Activated CD4-positive, alpha-beta T cell treated with anti-CD3 and anti-CD28 coated beads for 4 hours (primary cell): Measurements from ENCODE around the gene ATP5F1B.
"Not testable (repeated sequence)": the region's sequence is repeated elsewhere in the genome, so short reads cannot be mapped to it uniquely, and the experiment has no call there.

Source experiments
- DNase-seq, 2 donors: peaks; one replicate each; pipeline ENCODE4 v3.0.0-alpha.2; 2020

The ATP5F1B gene

DNA sequence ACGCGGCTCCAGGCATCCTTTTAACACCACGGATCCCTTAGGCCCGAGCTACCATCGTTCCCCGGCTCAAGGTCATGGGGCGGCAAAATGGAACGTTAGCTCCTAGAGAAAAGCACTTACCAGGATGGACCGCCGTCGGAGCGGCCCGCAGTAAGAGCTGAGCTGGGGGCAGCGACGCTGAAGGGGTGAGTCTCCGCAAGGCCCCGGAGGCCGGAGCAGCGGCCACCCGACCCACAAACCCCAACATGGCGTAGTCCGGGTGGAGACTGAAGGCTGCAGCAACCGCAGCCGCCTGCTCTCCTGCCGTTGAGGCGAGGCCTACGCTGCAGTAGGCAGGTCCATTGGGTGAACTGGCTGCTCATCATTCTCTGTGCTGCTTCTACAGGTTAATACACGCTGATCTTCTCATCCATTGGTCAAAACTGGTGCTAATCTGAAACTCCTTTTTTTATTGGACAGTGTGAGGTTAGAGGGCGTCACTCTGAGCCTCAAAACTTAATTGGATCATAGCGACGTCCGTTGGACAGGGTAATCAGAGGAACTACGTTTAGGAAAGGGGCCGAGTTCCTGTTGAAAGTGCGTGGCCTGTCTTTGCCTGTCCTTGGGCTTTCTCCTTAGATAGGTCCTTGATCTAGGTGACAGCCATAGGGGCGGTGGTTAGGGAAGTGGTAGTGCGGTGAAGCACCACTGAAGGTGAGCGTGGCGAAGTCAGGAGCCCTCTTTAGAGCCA is at the start of gene ATP5F1B:
Gene ATP5F1B (minus strand): TSS at position 268 of the 730 bp plus-strand sequence. CDS start 21 bp downstream, at position 247.
- DNase-seq, result peak; percentile 86 to 88

DNA sequence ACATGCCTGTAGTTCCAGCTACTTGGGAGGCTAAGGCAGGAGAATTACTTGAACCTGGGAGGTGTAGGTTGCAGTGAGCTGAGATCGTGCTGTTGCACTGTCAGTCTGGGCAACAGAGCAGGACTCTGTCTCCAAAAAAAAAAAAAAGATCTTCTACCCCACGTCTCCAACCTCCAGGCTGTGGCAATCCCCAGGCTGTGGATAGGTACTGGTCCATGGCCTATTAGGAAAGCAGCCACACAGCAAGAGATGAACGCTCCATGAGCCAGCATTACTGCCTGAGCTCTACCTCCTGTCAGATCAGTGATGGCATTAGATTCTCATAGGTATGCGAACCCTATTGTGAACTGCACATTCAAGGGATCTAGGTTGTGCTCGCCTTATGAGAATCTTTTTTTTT is 48.4 kb upstream of the ATP5F1B start:
- DNase-seq, result no peak

DNA sequence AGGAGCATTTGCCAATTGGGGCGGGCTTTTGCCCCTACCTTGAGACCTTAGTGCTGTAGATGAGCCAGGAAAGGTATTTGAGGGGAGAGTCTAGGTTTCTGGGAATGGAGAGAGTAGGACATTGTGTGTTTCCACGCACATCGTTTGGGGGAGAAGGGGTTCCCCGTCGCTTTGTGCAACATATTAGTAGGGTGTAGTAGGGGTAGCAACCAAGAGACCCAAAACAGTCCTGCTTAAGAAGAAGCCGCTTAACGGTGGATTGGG is 43.0 kb upstream of the ATP5F1B start:
- no peak for DNase-seq

DNA sequence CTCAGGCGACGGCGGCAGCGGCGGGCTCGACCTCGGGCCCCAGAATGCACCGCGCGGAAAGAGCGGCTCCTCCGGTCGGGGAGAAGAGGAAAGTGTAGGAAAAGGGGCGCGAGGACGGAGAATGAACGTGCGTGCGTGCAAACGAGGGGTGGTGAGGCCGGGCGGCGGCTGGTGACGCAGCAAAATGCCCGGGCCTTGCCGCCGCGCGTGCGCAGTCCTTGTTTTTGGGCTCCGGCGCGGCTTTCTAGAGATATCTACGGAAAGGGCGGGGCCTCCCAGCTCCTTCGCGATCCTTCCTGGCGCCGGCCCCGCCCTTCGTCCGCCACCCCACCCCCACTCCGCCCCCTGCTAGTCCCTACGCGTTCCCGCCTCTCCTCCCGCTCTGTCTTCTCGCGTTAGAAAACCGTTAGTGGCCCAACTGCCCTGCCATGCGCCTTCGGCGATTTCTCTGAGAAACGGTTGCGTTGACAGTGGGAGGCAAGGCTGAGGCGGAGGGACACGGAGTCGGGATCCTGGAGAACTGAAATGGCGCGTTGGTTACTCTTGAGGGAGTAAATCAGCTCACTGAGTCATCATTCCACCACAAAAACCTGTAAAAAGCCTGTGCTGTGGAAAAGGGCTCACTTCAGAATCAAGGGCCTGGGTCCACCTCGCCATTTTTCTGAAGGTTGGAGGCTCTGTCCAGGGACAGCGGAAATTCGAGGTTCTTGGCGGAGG is 42.5 kb upstream of the ATP5F1B start, which contains the start of gene PTGES3:
Gene PTGES3 (minus strand): TSS at position 156 of the 717 bp plus-strand sequence. CDS start 285 bp downstream, outside the sequence.
- peak; percentile 97 to 98 for DNase-seq

DNA sequence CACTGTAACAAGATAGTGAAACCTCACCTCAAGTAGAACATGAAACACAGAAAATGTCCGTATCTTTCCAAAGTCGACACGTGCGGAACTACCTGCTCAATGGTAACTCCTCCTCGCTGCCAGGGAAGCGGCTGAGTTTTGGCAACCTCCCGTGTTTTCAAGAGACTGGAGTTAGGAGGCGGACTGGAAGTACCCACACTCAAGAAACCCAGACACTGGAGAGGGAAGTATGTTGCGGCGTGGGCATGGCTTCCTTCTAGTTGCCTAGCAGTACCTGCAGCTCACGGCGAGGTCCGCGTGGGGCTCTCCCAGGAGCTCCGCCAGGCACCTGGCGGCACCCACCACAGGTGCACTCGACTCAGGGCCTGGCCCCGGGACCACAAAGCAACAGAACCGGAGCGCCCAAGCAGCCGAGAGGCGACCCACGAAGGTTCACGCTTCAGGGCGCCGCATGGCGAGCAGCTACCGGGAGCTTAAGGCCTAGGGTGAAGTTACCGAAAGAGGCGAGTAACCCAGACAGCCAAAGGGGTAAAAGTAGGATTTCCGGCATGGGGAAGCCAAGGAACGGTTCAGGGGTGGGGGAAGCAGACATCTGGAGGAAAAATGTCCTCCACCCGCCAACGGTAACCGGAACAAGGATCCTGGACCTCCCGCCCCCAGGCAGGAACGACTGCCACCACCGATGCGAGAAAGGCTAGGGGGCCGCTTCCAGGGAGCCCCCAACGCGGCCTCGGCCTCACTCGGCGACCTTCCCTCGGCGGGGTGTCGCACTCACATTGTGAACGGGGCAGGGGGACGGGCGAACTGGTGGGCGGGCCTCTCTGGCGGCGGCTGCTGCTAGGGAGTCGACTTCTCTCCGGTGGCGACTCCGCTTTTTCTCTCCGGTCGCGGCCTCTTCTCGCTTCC is 41.7 kb upstream of the ATP5F1B start:
- peak; percentile 54 to 67 for DNase-seq

- no peak for DNase-seq
Measured at GRCh38 chr12:56684745-56685359, 39.1 kb upstream of the ATP5F1B start.

DNA sequence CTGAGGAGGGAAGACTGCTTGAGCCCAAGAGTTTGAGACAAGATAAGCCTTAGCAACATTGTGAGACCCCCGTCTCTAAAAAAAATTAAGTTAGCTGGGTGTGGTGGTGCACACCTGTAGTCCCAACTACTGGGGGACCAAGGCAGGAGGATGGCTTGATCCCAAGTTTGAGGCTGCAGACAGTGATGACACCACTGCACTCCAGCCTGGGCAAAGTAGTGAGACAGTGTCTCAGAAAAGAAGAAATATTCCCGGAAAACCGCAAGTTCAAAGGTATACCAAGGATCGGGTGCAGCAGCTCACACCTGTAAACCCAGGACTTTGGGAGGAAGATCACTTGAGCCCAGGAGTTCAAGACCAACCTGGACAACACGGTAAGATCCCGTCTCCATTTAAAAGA is 36.5 kb upstream of the ATP5F1B start:
- no peak for DNase-seq

DNA sequence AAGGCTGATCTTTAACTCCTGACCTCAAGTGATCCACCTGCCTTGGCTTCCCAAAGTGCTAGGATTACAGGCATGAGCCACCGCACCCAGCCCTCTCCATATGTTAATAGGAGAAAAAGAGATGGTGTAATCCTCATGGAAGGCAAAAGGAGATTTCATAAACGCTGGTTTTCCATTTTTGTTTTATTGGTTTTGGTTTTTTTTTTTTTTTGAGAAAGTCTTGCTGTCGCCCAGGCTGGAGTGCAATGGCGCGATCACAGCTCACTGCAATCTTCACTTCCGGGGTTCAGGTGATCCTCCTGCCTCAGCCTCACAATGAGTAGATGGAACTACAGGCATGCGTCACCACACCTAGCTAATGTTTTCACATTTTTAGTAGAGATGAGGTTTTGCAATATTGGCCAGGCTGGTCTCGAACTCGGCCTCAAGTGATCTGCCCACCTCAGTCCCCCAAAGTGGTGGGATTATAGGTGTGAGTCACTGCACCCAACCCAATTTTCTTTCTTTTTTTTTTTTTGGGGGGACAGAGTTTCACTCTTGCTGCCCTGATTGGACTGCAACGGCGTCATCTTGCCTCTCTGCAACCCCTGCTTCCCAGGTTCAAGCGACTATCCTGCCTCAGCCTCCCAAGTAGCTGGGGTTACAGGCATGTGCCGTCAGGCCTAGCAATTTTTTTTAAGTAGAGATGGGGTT is 34.2 kb upstream of the ATP5F1B start:
- no peak for DNase-seq

GRCh38 chr12:56678852-56679251 is 33.1 kb upstream of the ATP5F1B start:
- no peak for DNase-seq

DNA sequence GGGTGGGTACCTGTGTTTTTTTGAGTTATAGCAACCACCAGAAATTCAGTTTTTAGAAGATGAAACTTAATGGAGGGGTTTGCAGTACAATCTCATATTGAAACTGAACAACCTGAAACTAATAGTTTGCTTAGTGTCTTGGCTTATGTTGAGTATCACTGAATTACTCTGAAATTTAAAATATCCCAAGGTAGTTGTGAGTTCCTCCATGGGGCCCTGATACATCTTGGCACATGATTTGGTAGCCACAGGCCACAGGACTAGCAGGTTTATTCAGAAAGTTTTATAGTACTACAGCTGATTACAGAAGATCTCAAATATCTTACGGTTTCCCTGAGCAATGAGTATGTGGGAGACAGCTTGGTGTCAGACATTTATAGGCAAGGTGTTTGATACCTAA is 31.9 kb upstream of the ATP5F1B start:
- DNase-seq, result no peak

GRCh38 chr12:56676851-56677580 is 31.2 kb upstream of the ATP5F1B start:
- DNase-seq, result no peak

DNA sequence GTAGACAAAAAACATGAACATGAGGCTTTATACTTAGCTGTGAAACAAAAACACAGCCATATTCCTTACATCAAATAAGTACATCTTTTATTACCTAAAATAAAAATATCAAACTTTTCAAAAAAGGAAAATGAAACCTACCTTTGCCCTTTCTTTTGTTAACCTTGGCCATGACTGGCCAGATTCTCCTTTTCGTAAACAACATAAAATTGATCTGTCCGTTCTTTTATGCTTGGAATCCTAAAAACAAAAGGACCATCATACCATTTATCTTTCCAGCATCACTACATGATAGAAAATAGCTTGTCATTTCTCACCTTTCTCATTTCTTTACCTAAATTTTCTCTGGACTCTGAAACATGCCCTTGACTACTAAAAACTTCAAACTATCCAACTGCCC is 25.8 kb upstream of the ATP5F1B start:
- DNase-seq, result no peak

GRCh38 chr12:56670836-56671235 is 25.1 kb upstream of the ATP5F1B start:
- DNase-seq, result no peak

DNA sequence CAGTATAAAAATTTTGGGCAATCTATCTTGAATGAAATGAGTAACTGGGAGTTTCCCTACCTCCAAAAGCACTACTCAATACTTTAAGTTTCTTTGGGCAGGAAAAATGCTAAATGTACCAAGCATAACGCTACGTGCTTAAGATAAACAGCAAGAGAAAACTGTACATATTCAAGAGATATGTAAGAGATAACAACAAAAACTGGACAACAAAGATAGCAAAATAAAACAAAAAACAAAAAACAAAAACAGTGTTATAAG is 22.3 kb upstream of the ATP5F1B start:
- DNase-seq, result no peak

DNA sequence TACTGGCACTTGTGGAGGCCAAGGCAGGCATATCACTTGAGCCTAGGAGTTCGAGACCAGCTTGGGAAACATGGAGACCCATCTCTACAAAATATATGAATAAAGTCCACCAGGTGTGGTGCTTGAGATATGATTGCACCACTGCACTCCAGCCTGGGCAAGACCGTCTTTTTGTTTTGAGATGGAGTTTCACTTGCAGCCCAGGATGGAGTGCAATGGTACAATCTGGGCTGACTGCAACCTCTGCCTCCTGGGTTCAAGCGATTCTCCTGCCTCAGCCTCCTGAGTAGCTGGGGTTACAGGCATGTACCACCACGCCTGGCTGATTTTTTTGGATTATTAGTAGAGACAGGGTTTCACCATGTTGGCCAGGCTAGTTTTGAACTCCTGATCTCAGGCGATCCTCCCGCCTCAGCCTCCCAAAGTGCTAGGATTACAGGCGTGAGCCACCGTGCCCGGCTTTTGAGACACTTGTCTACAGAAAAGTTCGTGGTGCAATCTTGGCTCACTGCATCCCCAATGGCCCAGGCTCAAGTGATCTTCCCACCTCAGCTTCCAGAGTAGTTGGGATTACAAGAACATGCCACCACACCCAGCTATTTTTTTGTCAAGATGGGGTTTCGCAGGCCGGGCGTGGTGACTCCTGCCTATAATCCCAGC is 16.3 kb upstream of the ATP5F1B start:
- no peak for DNase-seq

GRCh38 chr12:56661560-56661959 is 15.8 kb upstream of the ATP5F1B start:
- DNase-seq, result no peak

- DNase-seq, result no peak
Measured at GRCh38 chr12:56658921-56659320, 13.1 kb upstream of the ATP5F1B start.

- DNase-seq, result no peak
Measured at GRCh38 chr12:56657416-56658379, 11.9 kb upstream of the ATP5F1B start.

DNA sequence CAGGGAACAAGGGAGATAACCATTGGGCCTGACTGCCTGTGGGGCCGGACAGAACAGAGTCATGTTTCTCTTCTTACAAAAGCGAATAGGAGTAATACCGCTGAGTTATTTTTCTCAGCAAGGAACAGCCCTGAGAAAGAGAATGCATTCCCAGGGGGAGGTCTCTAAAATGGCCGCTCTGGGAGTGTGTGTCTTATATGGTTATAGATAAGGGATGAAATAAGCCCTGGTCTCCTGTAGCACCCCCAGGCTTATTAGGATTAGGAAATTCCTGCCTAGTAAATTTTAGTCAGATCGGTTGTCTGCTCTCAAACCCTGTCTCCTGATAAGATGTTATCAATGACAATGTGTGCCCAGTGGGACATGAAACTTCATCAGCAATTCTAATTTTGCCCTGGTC is 8.0 kb upstream of the ATP5F1B start:
- not testable (repeated sequence) for DNase-seq

DNA sequence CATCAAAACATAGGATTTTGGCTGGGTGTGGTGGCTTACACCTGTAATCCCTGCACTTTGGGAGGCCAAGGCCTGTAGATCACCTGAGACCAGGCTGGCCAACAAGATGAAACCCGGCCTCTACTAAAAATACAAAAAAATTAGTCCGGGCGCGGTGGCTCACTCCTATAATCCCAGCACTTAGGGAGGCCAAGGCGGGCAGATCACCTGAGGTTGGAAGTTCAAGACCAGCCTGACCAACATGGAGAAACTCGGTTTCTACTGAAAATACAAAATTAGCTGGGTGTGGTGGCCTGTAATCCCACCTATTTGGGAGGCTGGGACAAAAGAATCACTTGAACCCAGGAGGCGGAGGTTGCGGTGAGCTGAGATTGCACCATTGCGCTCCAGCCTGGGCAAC is 2.2 kb upstream of the ATP5F1B start:
- DNase-seq, result not testable (repeated sequence)
